ENCODE measurements around the gene CACNA2D1. TPM values are rescaled to one million over a fixed set of nuclear protein-coding genes. Genes with fewer than 3 reads are reported as not detected.

CACNA2D1 gene
- total and polyA plus RNA-seq, 9 of the 15 experiments (the other 6 are each of a cell fraction or from before 2014, with no cell fraction given): 0.49 TPM; not detected in 8

DNA sequence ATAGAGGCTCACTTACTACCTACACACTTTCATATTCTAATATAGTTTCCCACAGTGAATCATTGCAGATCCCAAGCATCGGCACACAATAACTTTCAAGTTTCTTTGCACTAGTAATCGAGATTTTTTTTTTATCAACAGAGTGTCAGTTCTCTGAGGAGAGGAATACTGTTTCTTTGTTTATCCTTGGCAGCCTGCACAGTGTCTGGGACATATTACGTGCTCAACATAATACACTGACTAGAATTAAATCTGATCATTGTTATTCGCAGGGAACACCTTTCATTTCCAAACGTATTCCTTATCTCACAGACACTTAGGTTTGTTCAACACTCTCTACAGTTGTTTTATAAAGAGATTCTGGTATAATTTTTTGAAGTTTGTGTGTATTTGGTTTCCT is 95.3 kb downstream of the CACNA2D1 start:
- no peak overlapping the region for H3K9ac ChIP-seq (ENCODE audit: insufficient read depth in 1 of 2, low read depth in 2 of 2, low read length in 2 of 2)
- H3K79me2 ChIP-seq (ENCODE audit: control insufficient read depth, insufficient read depth, low read length): no peaks in the 10 kb centered on the region
- intact Hi-C loops (cut with micrococcal nuclease): no loop called here
- H3K36me3 ChIP-seq (ENCODE audit: control insufficient read depth, insufficient read depth, low read length): no peaks in the 10 kb centered on the region
- no TSS peak for BruUV-seq (replicated peaks)
- in situ Hi-C loops (cut with MboI): no loop called here
- WGBS (ENCODE audit: insufficient coverage, low coverage, missing lambda C conversion rate): 1% methylated on average over 5 of the region's 5 CpGs
- no peak for FAIRE-seq
- no peaks in the 10 kb centered on the region for H3K27me3 ChIP-seq (ENCODE audit: control insufficient read depth in 2 of 2, insufficient read depth in 2 of 2, low read length in 2 of 2)
- H3K9me3 ChIP-seq (replicated peaks; ENCODE audit: control insufficient read depth, insufficient read depth, low read depth, low read length): no peaks in the 10 kb centered on the region
- TF ChIP-seq BACH1 (tag; IDR thresholded peaks at IDR 0.05): no peak
- TF ChIP-seq FOXP1 (CRISPR knock-in tag; IDR thresholded peaks at IDR 0.05): no peak
- TF ChIP-seq CCNT2 (IDR thresholded peaks at IDR 0.05; ENCODE audit: borderline replicate concordance, extremely low read depth, insufficient read length, low read depth, low read length): no peak
- no peak for TF ChIP-seq BHLHE40 (IDR thresholded peaks at IDR 0.05; ENCODE audit: low read length)
- no peak for TF ChIP-seq EZH2 (IDR thresholded peaks at IDR 0.05; ENCODE audit: borderline replicate concordance, low read depth, low read length)
- no peak for TF ChIP-seq PHF8 (IDR thresholded peaks at IDR 0.05; ENCODE audit: borderline replicate concordance, low read length)
- TF ChIP-seq HDAC3 (IDR thresholded peaks at IDR 0.05; ENCODE audit: borderline replicate concordance, partially characterized antibody): no peak
- TF ChIP-seq RHOXF2B (CRISPR knock-in tag; conservative IDR thresholded peaks at IDR 0.05): no peak
- TF ChIP-seq, protein P1, sequence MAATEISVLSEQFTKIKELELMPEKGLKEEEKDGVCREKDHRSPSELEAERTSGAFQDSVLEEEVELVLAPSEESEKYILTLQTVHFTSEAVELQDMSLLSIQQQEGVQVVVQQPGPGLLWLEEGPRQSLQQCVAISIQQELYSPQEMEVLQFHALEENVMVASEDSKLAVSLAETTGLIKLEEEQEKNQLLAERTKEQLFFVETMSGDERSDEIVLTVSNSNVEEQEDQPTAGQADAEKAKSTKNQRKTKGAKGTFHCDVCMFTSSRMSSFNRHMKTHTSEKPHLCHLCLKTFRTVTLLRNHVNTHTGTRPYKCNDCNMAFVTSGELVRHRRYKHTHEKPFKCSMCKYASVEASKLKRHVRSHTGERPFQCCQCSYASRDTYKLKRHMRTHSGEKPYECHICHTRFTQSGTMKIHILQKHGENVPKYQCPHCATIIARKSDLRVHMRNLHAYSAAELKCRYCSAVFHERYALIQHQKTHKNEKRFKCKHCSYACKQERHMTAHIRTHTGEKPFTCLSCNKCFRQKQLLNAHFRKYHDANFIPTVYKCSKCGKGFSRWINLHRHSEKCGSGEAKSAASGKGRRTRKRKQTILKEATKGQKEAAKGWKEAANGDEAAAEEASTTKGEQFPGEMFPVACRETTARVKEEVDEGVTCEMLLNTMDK (IDR thresholded peaks at IDR 0.05; ENCODE audit: borderline replicate concordance, insufficient read depth, low read depth, low read length, poor library complexity, severe bottlenecking): no peak
- TF ChIP-seq PCBP2 (IDR thresholded peaks at IDR 0.05; ENCODE audit: low read depth, low read length, poor library complexity, severe bottlenecking): no peak
- no peak for DNase-seq (ENCODE audit: extremely low read depth in 1 of 4, low spot score in 3 of 4)
- ChIA-PET POLR2A (interaction anchor here (0.5 kb wide), 1 partner anchor 468 kb away, joined by 3 read pairs; no protein-coding TSS in a partner anchor), CTCF (ENCODE audit: low intra/inter-chr PET ratio) (no interaction called here)
- no peak overlapping the region for H3K27ac ChIP-seq (ENCODE audit: extremely low read depth, low read depth, low read length)
- no peaks in the 10 kb centered on the region for H3K9me1 ChIP-seq (ENCODE audit: control insufficient read depth, insufficient read depth, low read length)
- no peaks in the 10 kb centered on the region for H3K4me1 ChIP-seq (replicated peaks in 1 of 2; ENCODE audit: control insufficient read depth in 2 of 2, insufficient read depth in 2 of 2, low read length in 2 of 2)
- H3K4me3 ChIP-seq: no peak overlapping the region
- no peak for ATAC-seq
- H2AFZ ChIP-seq (ENCODE audit: low read depth, low read length): no peak overlapping the region
- H3K4me2 ChIP-seq (ENCODE audit: insufficient read depth, low read length): no peak overlapping the region
- no peaks in the 10 kb centered on the region for H4K20me1 ChIP-seq (replicated peaks; ENCODE audit: control insufficient read depth, insufficient read depth, low read length)

All from K562 (cell line).